HepG2 (cell line): Measurements from ENCODE around the gene TLE7. TPM values are rescaled to one million over a fixed set of nuclear protein-coding genes. Genes with fewer than 3 reads are reported as not detected.

Experiments used
- BRD4 ChIP-seq: sonication (generic); formaldehyde crosslinking; IDR thresholded peaks from 2 replicates; pipeline ENCODE4 v1.4.0; 2020; ENCODE audit warnings: missing genetic modification reagents
- GABPB1 ChIP-seq: IDR thresholded peaks from 2 replicates; pipeline ENCODE4 v1.6.1; 2016; ENCODE audit warnings: mild to moderate bottlenecking, missing genetic modification reagents, moderate library complexity, missing compliant biosample characterization
- KDM2A ChIP-seq: sonication (generic); formaldehyde crosslinking; IDR thresholded peaks from 2 replicates; pipeline ENCODE4 v1.4.0; 2020; ENCODE audit warnings: low read depth, missing genetic modification reagents, borderline replicate concordance
- MTA1 ChIP-seq: sonication (generic); formaldehyde crosslinking; IDR thresholded peaks from 2 replicates; pipeline ENCODE4 v1.4.0; 2020; ENCODE audit warnings: missing genetic modification reagents, mild to moderate bottlenecking, borderline replicate concordance
- NR1H2 ChIP-seq: sonication (generic); formaldehyde crosslinking; IDR thresholded peaks from 2 replicates; pipeline ENCODE4 v1.8.1; 2022; ENCODE audit warnings: low read depth, missing genetic modification reagents, borderline replicate concordance
- PAWR ChIP-seq: sonication (generic); formaldehyde crosslinking; IDR thresholded peaks from 2 replicates; pipeline ENCODE4 v1.4.0; 2020; ENCODE audit warnings: missing genetic modification reagents, mild to moderate bottlenecking, borderline replicate concordance
- RXRA ChIP-seq: sonication (generic); formaldehyde crosslinking; IDR thresholded peaks from 2 replicates; pipeline ENCODE4 v1.5.1; 2020; ENCODE audit warnings: missing genetic modification reagents
- XBP1 ChIP-seq: sonication (generic); formaldehyde crosslinking; IDR thresholded peaks from 2 replicates; pipeline ENCODE4 v1.5.0; 2020; ENCODE audit warnings: missing genetic modification reagents
- ZMYM3 ChIP-seq: sonication (generic); formaldehyde crosslinking; IDR thresholded peaks from 2 replicates; pipeline ENCODE4 v1.5.1; 2020; ENCODE audit warnings: mild to moderate bottlenecking, missing genetic modification reagents
- ZNF317 ChIP-seq: sonication (generic); formaldehyde crosslinking; IDR thresholded peaks from 2 replicates; pipeline ENCODE4 v1.5.0; 2020; ENCODE audit warnings: mild to moderate bottlenecking, missing genetic modification reagents
- ZNF674 ChIP-seq: sonication (generic); formaldehyde crosslinking; IDR thresholded peaks from 2 replicates; pipeline ENCODE4 v1.5.0; 2020; ENCODE audit warnings: low read depth, mild to moderate bottlenecking, missing genetic modification reagents
- ZSCAN20 ChIP-seq: sonication (generic); formaldehyde crosslinking; IDR thresholded peaks from 2 replicates; pipeline ENCODE4 v1.4.0; 2020; ENCODE audit warnings: missing genetic modification reagents, mild to moderate bottlenecking, borderline replicate concordance
- polyA plus RNA-seq, 8 experiments: library from polyadenylated mRNA; depleted of rRNA in 3 of 8; stranded (reverse) in 7 of 8; unstranded in 1 of 8; fragments of >200 nt; fragmentation: Illumina TruSeq in 4 of 8; extraction: Trizol in 4 of 8; gene quantifications; 2 replicates each; pipeline versions ENCODE4 v1.2.1 to v1.2.3, GENCODE V29; 2011 to 2016; ENCODE audit warnings: low read depth in 4 of 8, missing spikeins in 1 of 8, mixed read lengths in 1 of 8; ENCODE audit not compliant: insufficient read depth in 1 of 8
- total RNA-seq, 5 experiments: library from RNA; depleted of rRNA; stranded (reverse); fragments of >200 nt; fragmentation: Illumina TruSeq; extraction: Trizol; gene quantifications; 2 replicates each; pipeline ENCODE4 v1.2.3, GENCODE V29; 2016; ENCODE audit warnings: low read depth in 1 of 5
- TF ChIP-seq, protein P1 (sequence below), 2 experiments: IDR thresholded peaks; 2 replicates each; pipeline ENCODE4 v1.6.1; 2011 to 2012; ENCODE audit warnings: low read length in 2 of 2, borderline replicate concordance in 1 of 2, low read depth in 1 of 2, mild to moderate bottlenecking in 1 of 2, moderate library complexity in 1 of 2
- TF ChIP-seq, protein P2 (sequence below): sonication (generic); formaldehyde crosslinking; IDR thresholded peaks from 2 replicates; pipeline ENCODE4 v1.5.0; 2020; ENCODE audit warnings: mild to moderate bottlenecking, missing genetic modification reagents
- TF ChIP-seq, protein P3 (sequence below): sonication (generic); formaldehyde crosslinking; IDR thresholded peaks from 2 replicates; pipeline ENCODE4 v1.4.0; 2020; ENCODE audit warnings: mild to moderate bottlenecking, missing genetic modification reagents
- TF ChIP-seq, protein P4 (sequence below): IDR thresholded peaks from 2 replicates; pipeline ENCODE4 v1.6.1; 2016
- TF ChIP-seq, protein P5 (sequence below): sonication (generic); formaldehyde crosslinking; IDR thresholded peaks from 2 replicates; pipeline ENCODE4 v1.4.0; 2020; ENCODE audit warnings: missing genetic modification reagents, mild to moderate bottlenecking, borderline replicate concordance

Gene TLE7
- total and polyA plus RNA-seq, 2 of the 13 experiments (the other 11 are each of a cell fraction or from before 2014, with no cell fraction given), result not detected

DNA sequence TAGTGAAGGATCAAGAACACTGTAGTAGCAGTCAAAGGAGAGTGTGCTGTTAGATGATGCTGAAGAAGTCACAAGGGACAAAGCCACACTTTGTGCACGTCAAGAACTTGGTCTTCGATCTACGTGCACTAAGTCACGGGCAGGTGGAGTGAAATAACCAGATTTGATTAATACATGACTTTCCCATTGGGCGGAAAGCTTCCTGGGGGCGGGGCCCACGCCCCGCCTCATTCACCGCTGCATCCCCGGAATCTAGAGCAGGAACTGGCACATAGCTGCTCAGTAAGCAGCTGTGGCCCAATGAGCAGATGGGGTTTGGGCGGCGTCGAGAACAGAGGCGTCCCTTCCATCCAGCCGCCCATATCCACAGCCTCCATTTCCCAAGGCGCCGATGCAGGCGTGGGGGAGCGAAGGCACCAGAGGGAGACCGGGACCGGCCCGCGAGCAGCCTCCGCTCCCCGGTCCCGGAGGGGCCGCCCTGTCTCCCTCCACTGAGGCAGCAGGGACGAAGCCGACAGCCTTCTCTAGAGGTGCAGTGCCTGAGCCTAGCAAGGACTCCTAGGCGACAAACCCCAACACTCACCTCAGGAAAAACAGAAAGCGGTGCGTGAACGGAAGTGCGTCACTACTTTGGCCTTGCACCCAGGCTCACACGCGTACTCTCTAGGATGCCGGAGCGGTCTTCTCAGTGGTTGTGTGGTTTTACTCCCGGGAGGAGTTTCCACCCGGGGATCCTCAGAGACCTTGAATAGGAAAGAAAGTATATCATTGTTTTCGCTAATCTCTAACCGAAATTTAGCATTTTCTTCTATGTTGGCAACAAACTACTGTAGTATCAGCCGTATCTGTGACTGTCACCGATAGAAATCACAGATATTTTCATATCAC, 42.4 kb upstream of the TLE7 start (continued):
- peak; percentile 47; the same call in 1 of the 2 replicates for TF ChIP-seq ZSCAN20 (CRISPR knock-in tag)
- TF ChIP-seq BRD4 (CRISPR knock-in tag), result 0 out of 2 replicates have a peak, but pooled peaks have one; percentile 29
- peak; percentile 21; the same call in 1 of the 2 replicates for TF ChIP-seq ZMYM3
- peak; percentile 82 for TF ChIP-seq RXRA (CRISPR knock-in tag)
- TF ChIP-seq, protein P1, sequence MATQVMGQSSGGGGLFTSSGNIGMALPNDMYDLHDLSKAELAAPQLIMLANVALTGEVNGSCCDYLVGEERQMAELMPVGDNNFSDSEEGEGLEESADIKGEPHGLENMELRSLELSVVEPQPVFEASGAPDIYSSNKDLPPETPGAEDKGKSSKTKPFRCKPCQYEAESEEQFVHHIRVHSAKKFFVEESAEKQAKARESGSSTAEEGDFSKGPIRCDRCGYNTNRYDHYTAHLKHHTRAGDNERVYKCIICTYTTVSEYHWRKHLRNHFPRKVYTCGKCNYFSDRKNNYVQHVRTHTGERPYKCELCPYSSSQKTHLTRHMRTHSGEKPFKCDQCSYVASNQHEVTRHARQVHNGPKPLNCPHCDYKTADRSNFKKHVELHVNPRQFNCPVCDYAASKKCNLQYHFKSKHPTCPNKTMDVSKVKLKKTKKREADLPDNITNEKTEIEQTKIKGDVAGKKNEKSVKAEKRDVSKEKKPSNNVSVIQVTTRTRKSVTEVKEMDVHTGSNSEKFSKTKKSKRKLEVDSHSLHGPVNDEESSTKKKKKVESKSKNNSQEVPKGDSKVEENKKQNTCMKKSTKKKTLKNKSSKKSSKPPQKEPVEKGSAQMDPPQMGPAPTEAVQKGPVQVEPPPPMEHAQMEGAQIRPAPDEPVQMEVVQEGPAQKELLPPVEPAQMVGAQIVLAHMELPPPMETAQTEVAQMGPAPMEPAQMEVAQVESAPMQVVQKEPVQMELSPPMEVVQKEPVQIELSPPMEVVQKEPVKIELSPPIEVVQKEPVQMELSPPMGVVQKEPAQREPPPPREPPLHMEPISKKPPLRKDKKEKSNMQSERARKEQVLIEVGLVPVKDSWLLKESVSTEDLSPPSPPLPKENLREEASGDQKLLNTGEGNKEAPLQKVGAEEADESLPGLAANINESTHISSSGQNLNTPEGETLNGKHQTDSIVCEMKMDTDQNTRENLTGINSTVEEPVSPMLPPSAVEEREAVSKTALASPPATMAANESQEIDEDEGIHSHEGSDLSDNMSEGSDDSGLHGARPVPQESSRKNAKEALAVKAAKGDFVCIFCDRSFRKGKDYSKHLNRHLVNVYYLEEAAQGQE (IDR thresholded peaks at IDR 0.05; ENCODE audit: borderline replicate concordance in 1 of 2, low read depth in 1 of 2, low read length in 2 of 2), result no peak
- no peak for TF ChIP-seq NR1H2 (CRISPR knock-in tag)
- TF ChIP-seq ZNF674 (CRISPR knock-in tag), result no peak; the same call in 1 of the 2 replicates
- peak; percentile 99 for TF ChIP-seq GABPB1 (CRISPR knock-in tag)
- TF ChIP-seq, protein P2, sequence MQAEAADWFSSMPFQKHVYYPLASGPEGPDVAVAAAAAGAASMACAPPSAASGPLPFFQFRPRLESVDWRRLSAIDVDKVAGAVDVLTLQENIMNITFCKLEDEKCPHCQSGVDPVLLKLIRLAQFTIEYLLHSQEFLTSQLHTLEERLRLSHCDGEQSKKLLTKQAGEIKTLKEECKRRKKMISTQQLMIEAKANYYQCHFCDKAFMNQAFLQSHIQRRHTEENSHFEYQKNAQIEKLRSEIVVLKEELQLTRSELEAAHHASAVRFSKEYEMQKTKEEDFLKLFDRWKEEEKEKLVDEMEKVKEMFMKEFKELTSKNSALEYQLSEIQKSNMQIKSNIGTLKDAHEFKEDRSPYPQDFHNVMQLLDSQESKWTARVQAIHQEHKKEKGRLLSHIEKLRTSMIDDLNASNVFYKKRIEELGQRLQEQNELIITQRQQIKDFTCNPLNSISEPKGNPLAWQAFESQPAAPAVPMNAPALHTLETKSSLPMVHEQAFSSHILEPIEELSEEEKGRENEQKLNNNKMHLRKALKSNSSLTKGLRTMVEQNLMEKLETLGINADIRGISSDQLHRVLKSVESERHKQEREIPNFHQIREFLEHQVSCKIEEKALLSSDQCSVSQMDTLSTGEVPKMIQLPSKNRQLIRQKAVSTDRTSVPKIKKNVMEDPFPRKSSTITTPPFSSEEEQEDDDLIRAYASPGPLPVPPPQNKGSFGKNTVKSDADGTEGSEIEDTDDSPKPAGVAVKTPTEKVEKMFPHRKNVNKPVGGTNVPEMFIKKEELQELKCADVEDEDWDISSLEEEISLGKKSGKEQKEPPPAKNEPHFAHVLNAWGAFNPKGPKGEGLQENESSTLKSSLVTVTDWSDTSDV (CRISPR knock-in tag), result no peak; the same call in 1 of the 2 replicates
- peak; percentile 97 for TF ChIP-seq KDM2A (CRISPR knock-in tag)
- TF ChIP-seq, protein P3, sequence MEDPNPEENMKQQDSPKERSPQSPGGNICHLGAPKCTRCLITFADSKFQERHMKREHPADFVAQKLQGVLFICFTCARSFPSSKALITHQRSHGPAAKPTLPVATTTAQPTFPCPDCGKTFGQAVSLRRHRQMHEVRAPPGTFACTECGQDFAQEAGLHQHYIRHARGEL (CRISPR knock-in tag), result no peak
- peak; percentile 64; the same call in 1 of the 2 replicates for TF ChIP-seq MTA1 (CRISPR knock-in tag)
- TF ChIP-seq PAWR (CRISPR knock-in tag), result no peak
- TF ChIP-seq XBP1 (CRISPR knock-in tag), result no peak
- TF ChIP-seq ZNF317 (CRISPR knock-in tag), result peak; percentile 70
- TF ChIP-seq, protein P4, sequence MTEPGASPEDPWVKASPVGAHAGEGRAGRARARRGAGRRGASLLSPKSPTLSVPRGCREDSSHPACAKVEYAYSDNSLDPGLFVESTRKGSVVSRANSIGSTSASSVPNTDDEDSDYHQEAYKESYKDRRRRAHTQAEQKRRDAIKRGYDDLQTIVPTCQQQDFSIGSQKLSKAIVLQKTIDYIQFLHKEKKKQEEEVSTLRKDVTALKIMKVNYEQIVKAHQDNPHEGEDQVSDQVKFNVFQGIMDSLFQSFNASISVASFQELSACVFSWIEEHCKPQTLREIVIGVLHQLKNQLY (CRISPR knock-in tag), result peak; percentile 71; the same call in 1 of the 2 replicates
- TF ChIP-seq, protein P5, sequence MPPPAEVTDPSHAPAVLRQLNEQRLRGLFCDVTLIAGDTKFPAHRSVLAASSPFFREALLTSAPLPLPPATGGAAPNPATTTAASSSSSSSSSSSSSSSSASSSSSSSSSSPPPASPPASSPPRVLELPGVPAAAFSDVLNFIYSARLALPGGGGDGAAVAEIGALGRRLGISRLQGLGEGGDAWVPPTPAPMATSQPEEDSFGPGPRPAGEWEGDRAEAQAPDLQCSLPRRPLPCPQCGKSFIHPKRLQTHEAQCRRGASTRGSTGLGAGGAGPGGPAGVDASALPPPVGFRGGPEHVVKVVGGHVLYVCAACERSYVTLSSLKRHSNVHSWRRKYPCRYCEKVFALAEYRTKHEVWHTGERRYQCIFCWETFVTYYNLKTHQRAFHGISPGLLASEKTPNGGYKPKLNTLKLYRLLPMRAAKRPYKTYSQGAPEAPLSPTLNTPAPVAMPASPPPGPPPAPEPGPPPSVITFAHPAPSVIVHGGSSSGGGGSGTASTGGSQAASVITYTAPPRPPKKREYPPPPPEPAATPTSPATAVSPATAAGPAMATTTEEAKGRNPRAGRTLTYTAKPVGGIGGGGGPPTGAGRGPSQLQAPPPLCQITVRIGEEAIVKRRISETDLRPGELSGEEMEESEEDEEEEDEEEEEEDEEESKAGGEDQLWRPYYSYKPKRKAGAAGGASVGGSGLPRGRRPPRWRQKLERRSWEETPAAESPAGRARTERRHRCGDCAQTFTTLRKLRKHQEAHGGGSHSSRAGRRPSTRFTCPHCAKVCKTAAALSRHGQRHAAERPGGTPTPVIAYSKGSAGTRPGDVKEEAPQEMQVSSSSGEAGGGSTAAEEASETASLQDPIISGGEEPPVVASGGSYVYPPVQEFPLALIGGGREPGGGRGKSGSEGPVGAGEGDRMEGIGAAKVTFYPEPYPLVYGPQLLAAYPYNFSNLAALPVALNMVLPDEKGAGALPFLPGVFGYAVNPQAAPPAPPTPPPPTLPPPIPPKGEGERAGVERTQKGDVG (CRISPR knock-in tag), result peak; percentile 35; the same call in 1 of the 2 replicates
